H9 (cell line): ENCODE data around the gene SLC4A9. TPM values are rescaled to one million over a fixed set of nuclear protein-coding genes. Genes with fewer than 3 reads are reported as not detected.

Experiments used
- DNase-seq: peaks from one replicate; pipeline ENCODE4 v3.0.0-alpha.2; 2017
- H2AFZ ChIP-seq: one replicate; pipeline ENCODE4 v1.6.1; 2013; ENCODE audit warnings: mild to moderate bottlenecking, low read length, control low read depth, moderate library complexity
- H2AK5ac ChIP-seq: 2 replicates; pipeline ENCODE4 v1.6.1; 2013; ENCODE audit warnings: low read length, control low read depth, mixed read lengths; ENCODE audit not compliant: insufficient read length
- H2BK120ac ChIP-seq: one replicate; pipeline ENCODE4 v1.6.1; 2013; ENCODE audit warnings: low read depth, mild to moderate bottlenecking, low read length, control low read depth, inconsistent platforms; ENCODE audit not compliant: poor library complexity, severe bottlenecking
- H2BK12ac ChIP-seq: 2 replicates; pipeline ENCODE4 v1.6.1; 2013; ENCODE audit warnings: low read length, control low read depth, mixed read lengths, low read depth; ENCODE audit not compliant: insufficient read length
- H2BK15ac ChIP-seq: 2 replicates; pipeline ENCODE4 v1.6.1; 2013; ENCODE audit warnings: low read depth, low read length, control low read depth
- H2BK20ac ChIP-seq: one replicate; pipeline ENCODE4 v1.6.1; 2013; ENCODE audit warnings: low read depth, mild to moderate bottlenecking, low read length, control low read depth, inconsistent platforms; ENCODE audit not compliant: poor library complexity, severe bottlenecking
- H2BK5ac ChIP-seq: 2 replicates; pipeline ENCODE4 v1.6.1; 2013; ENCODE audit warnings: low read length, control low read depth, mixed read lengths; ENCODE audit not compliant: insufficient read length
- H3K14ac ChIP-seq: 2 replicates; pipeline ENCODE4 v1.6.1; 2013; ENCODE audit warnings: low read length, control low read depth; ENCODE audit not compliant: insufficient read depth
- H3K18ac ChIP-seq: 2 replicates; pipeline ENCODE4 v1.6.1; 2013; ENCODE audit warnings: low read depth, mild to moderate bottlenecking, mixed read lengths, low read length, control low read depth; ENCODE audit not compliant: insufficient read length
- H3K23ac ChIP-seq: 2 replicates; pipeline ENCODE4 v1.6.1; 2013; ENCODE audit warnings: low read length, control low read depth, mixed read lengths, low read depth; ENCODE audit not compliant: insufficient read length
- H3K23me2 ChIP-seq: 2 replicates; pipeline ENCODE4 v1.6.1; 2013; ENCODE audit warnings: low read depth, mild to moderate bottlenecking, mixed read lengths, low read length, control low read depth; ENCODE audit not compliant: insufficient read length, poor library complexity, severe bottlenecking
- H3K27ac ChIP-seq: 2 replicates; pipeline ENCODE4 v1.5.1; 2013; ENCODE audit warnings: low read length, control low read depth, mixed read lengths, low read depth; ENCODE audit not compliant: insufficient read length
- H3K27me3 ChIP-seq: 2 replicates; pipeline ENCODE4 v1.6.1; 2013; ENCODE audit warnings: low read length, control low read depth, inconsistent platforms; ENCODE audit not compliant: insufficient read depth
- H3K4ac ChIP-seq: 2 replicates; pipeline ENCODE4 v1.6.1; 2013; ENCODE audit warnings: low read depth, mild to moderate bottlenecking, control low read depth, inconsistent platforms, low read length, moderate library complexity
- H3K4me1 ChIP-seq: 2 replicates; pipeline ENCODE4 v1.6.1; 2013; ENCODE audit warnings: low read length, control low read depth, inconsistent platforms; ENCODE audit not compliant: insufficient read depth
- H3K4me2 ChIP-seq: 2 replicates; pipeline ENCODE4 v1.6.1; 2013; ENCODE audit warnings: low read length, control low read depth, mixed read lengths; ENCODE audit not compliant: insufficient read length, insufficient read depth
- H3K56ac ChIP-seq: 2 replicates; pipeline ENCODE4 v1.6.1; 2013; ENCODE audit warnings: low read depth, mild to moderate bottlenecking, mixed read lengths, low read length, control low read depth; ENCODE audit not compliant: insufficient read length
- H3K79me1 ChIP-seq: 2 replicates; pipeline ENCODE4 v1.6.1; 2013; ENCODE audit warnings: low read depth, mild to moderate bottlenecking, moderate library complexity, low read length, control low read depth, inconsistent platforms; ENCODE audit not compliant: insufficient read depth, poor library complexity, severe bottlenecking
- H3K79me2 ChIP-seq: 2 replicates; pipeline ENCODE4 v1.6.1; 2013; ENCODE audit warnings: low read length, control low read depth, inconsistent platforms; ENCODE audit not compliant: insufficient read depth
- H3K9ac ChIP-seq: 2 replicates; pipeline ENCODE4 v1.6.1; 2013; ENCODE audit warnings: low read length, control low read depth, mixed read lengths; ENCODE audit not compliant: insufficient read length; ENCODE audit errors: extremely low read depth
- H3K9me3 ChIP-seq: one replicate; pipeline ENCODE4 v1.6.1; 2013; ENCODE audit warnings: low read depth, low read length, inconsistent platforms; ENCODE audit not compliant: control insufficient read depth
- H3T11ph ChIP-seq: one replicate; pipeline ENCODE4 v1.6.1; 2013; ENCODE audit warnings: mild to moderate bottlenecking, low read length, control low read depth, inconsistent platforms
- H4K20me1 ChIP-seq: one replicate; pipeline ENCODE4 v1.6.1; 2013; ENCODE audit not compliant: control insufficient read depth, insufficient read length, insufficient read depth
- H4K5ac ChIP-seq: 2 replicates; pipeline ENCODE4 v1.6.1; 2013; ENCODE audit warnings: low read depth, mild to moderate bottlenecking, mixed read lengths, low read length, control low read depth; ENCODE audit not compliant: insufficient read length
- H4K8ac ChIP-seq: replicated peaks from 2 replicates; pipeline ENCODE4 v1.6.1; 2013; ENCODE audit warnings: low read length, control low read depth, mixed read lengths, low read depth; ENCODE audit not compliant: insufficient read length
- H4K91ac ChIP-seq: 2 replicates; pipeline ENCODE4 v1.6.1; 2013; ENCODE audit warnings: low read depth, mild to moderate bottlenecking, moderate library complexity, mixed read lengths, low read length, control low read depth; ENCODE audit not compliant: insufficient read length
- H3K27ac Mint-ChIP-seq, 3 experiments: 2 replicates in 2 of 3; 3 replicates in 1 of 3; pipeline ENCODE4 v1.8.0; 2020 to 2021; ENCODE audit warnings: mixed read lengths in 3 of 3, mild to moderate bottlenecking in 1 of 3, moderate library complexity in 1 of 3
- H3K27me3 Mint-ChIP-seq: 2 replicates; pipeline ENCODE4 v1.8.0; 2021; ENCODE audit warnings: low read depth, mild to moderate bottlenecking, moderate library complexity, mixed read lengths
- H3K36me3 Mint-ChIP-seq, 3 experiments: 2 replicates in 2 of 3; 3 replicates in 1 of 3; pipeline ENCODE4 v1.8.0; 2020 to 2021; ENCODE audit warnings: low read depth in 3 of 3, mixed read lengths in 3 of 3; ENCODE audit not compliant: insufficient read depth in 1 of 3
- H3K4me1 Mint-ChIP-seq, 2 experiments: 2 replicates each; pipeline ENCODE4 v1.8.0; 2020; ENCODE audit warnings: mixed read lengths in 2 of 2
- H3K4me3 Mint-ChIP-seq, 2 experiments: 2 replicates in 1 of 2; 3 replicates in 1 of 2; pipeline ENCODE4 v1.8.0; 2020 to 2021; ENCODE audit warnings: mild to moderate bottlenecking in 2 of 2, mixed read lengths in 2 of 2, moderate library complexity in 1 of 2
- H3K9me3 Mint-ChIP-seq, 2 experiments: 2 replicates in 1 of 2; 3 replicates in 1 of 2; pipeline ENCODE4 v1.8.0; 2020; ENCODE audit warnings: mild to moderate bottlenecking in 2 of 2, mixed read lengths in 2 of 2, moderate library complexity in 1 of 2
- CTCF ChIP-seq: fragments of 200-600 bp; sonication (generic); conservative IDR thresholded peaks from 3 replicates; pipeline ENCODE4 v1.8.0; 2021; ENCODE audit warnings: antibody characterized with exemption, mild to moderate bottlenecking
- WGBS: extraction: QIAGEN DNeasy Blood & Tissue Kit; methylation state at CpG from one replicate; pipeline ENCODE4 v1.1.7; 2013; ENCODE audit warnings: missing lambda C conversion rate, low lambda C conversion rate, mixed read lengths; ENCODE audit not compliant: insufficient read length; ENCODE audit errors: extremely low coverage; 5-methylcytosine and 5-hydroxymethylcytosine counted together
- total RNA-seq: library from RNA; stranded (reverse); gene quantifications from 2 replicates; pipeline ENCODE4 v1.2.1, GENCODE V29; 2021

The SLC4A9 gene
- total RNA-seq, 1 experiment from 2014 or later, result 0.07 TPM

- Mint-ChIP-seq H3K36me3 (peaks cover 0 to 7% (median 0%) of the 10 kb centered on the region in 3 experiments; a peak in 2 of 7 replicates), H3K4me3 (no peak overlapping the region), H3K4me1 (peaks cover 10 to 13% of the 10 kb centered on the region in 2 experiments), H3K27me3 (no peaks in the 10 kb centered on the region), H3K9me3 (no peaks in the 10 kb centered on the region), H3K27ac (peak overlapping the region in 1 of 3 experiments; percentile 72; a peak in 1 of 7 replicates)
- Histone ChIP-seq H3K79me1 (no peaks in the 10 kb centered on the region), H3K4ac (no peak overlapping the region), H3K18ac (no peak overlapping the region), H3K27me3 (no peaks in the 10 kb centered on the region; the same call in 1 of the 2 replicates), H3T11ph (no peak overlapping the region), H3K79me2 (no peaks in the 10 kb centered on the region), H3K14ac (no peak overlapping the region), H3K9ac (no peak overlapping the region), H2BK20ac (no peak overlapping the region), H4K91ac (no peak overlapping the region), H3K23me2 (no peaks in the 10 kb centered on the region), H3K27ac (no peak overlapping the region), H2BK15ac (no peak overlapping the region), H4K8ac (no peak overlapping the region), H2BK5ac (no peak overlapping the region), H4K5ac (no peak overlapping the region), H2BK120ac (no peak overlapping the region), H3K56ac (no peak overlapping the region), H2AFZ (no peak overlapping the region), H3K4me1 (no peaks in the 10 kb centered on the region), H3K4me2 (no peak overlapping the region), H4K20me1 (no peaks in the 10 kb centered on the region), H3K9me3 (no peaks in the 10 kb centered on the region), H3K23ac (no peak overlapping the region), H2AK5ac (no peak overlapping the region), H2BK12ac (no peak overlapping the region)
- TF ChIP-seq CTCF, result no peak
- DNase-seq, result no peak
- no CpG with 5 or more reads among the region's 5 CpGs for WGBS
Observed at GRCh38 chr5:140329739-140330481, 30.1 kb upstream of the SLC4A9 start.
